HCT116 (cell line): ENCODE measurements around the gene DCTD. TPM values are rescaled to one million over a fixed set of nuclear protein-coding genes. Genes with fewer than 3 reads are reported as not detected.

Experiments used
- ATAC-seq: fragments of 200-7000 bp; cut with Tn5 transposase; 2 replicates; pipeline ENCODE4 v1.9.1; 2020; ENCODE audit warnings: mild to moderate bottlenecking, moderate library complexity
- BruUV-seq: library from RNA; stranded (reverse); fragments of 400-500 nt; replicated peaks from 2 replicates; lab custom pipeline; 2021; lab: Mats Ljungman, UMichigan
- CTCF ChIA-PET: fragments of 300-600 bp; sonication (Branson Sonifier 250); formaldehyde crosslinking; loops from one replicate; lab custom pipeline; 2021; ENCODE audit warnings: antibody characterized with exemption; lab: Charles Lee
- POLR2A ChIA-PET: fragments of 300-600, 350-600 bp; sonication (Branson Sonifier 250); formaldehyde crosslinking; loops from one replicate; lab custom pipeline; 2021; ENCODE audit warnings: antibody characterized with exemption; lab: Charles Lee
- RAD21 ChIA-PET, 2 experiments: fragments of 300-600 bp; sonication (Branson Sonifier 250); formaldehyde crosslinking; loops; one replicate each; lab custom pipeline; 2023; ENCODE audit warnings: low total read pairs in 2 of 2; ENCODE audit not compliant: uncharacterized antibody in 2 of 2, unreplicated experiment in 2 of 2, low non-redundant PET in 1 of 2; lab: Charles Lee
- DNase-seq: peaks from one replicate; pipeline ENCODE4 v3.0.0-alpha.2; 2010; ENCODE audit warnings: low read depth, low spot score
- H2AFZ ChIP-seq: fragments of 200-600 bp; shearing (Covaris generic), sonication (generic); 2 replicates; pipeline ENCODE4 v1.6.1; 2017; ENCODE audit warnings: low read depth, mixed run types, mixed read lengths, antibody characterized with exemption, low read length; ENCODE audit not compliant: poor library complexity, severe bottlenecking
- H3K27ac ChIP-seq: 2 replicates; pipeline ENCODE4 v1.5.1; 2012; ENCODE audit warnings: low read depth, low read length
- H3K27me3 ChIP-seq: fragments of 200-600 bp; sonication (generic); 2 replicates; pipeline ENCODE4 v1.6.1; 2016; ENCODE audit warnings: mixed run types, low read length, mixed read lengths; ENCODE audit not compliant: insufficient read depth
- H3K36me3 ChIP-seq, 2 experiments: fragments of 200-500 bp in 1 of 2; fragments of 200-600 bp in 1 of 2; sonication (Bioruptor generic) in 1 of 2; sonication (generic) in 1 of 2; 2 replicates each; pipeline versions ENCODE4 v1.5.1 to v1.6.1; 2014 to 2016; ENCODE audit warnings: low read length in 2 of 2, inconsistent platforms in 1 of 2, mixed read lengths in 1 of 2, mixed run types in 1 of 2; ENCODE audit not compliant: insufficient read depth in 2 of 2, control insufficient read depth in 1 of 2
- H3K4me1 ChIP-seq, 2 experiments: fragments of 200-600 bp in 1 of 2; sonication (generic) in 1 of 2; 2 replicates each; pipeline versions ENCODE4 v1.5.1 to v1.6.1; 2012 to 2017; ENCODE audit warnings: low read length in 2 of 2, inconsistent platforms in 1 of 2, mild to moderate bottlenecking in 1 of 2, mixed read lengths in 1 of 2, mixed run types in 1 of 2, moderate library complexity in 1 of 2; ENCODE audit not compliant: insufficient read depth in 2 of 2, control insufficient read depth in 1 of 2
- H3K4me2 ChIP-seq: fragments of 200-600 bp; sonication (generic); 2 replicates; pipeline ENCODE4 v1.6.1; 2017; ENCODE audit warnings: mixed run types, low read length, mixed read lengths
- H3K4me3 ChIP-seq, 2 experiments: fragments of 200-600 bp in 1 of 2; sonication (generic) in 1 of 2; replicated peaks in 1 of 2; 2 replicates each; pipeline ENCODE4 v1.5.1; 2011 to 2016; ENCODE audit warnings: low read length in 2 of 2, control low read depth in 1 of 2, low read depth in 1 of 2, mild to moderate bottlenecking in 1 of 2, mixed read lengths in 1 of 2, mixed run types in 1 of 2
- H3K79me2 ChIP-seq: fragments of 200-600 bp; sonication (generic); 2 replicates; pipeline ENCODE4 v1.6.1; 2017; ENCODE audit warnings: mild to moderate bottlenecking, mixed run types, low read length, moderate library complexity, mixed read lengths; ENCODE audit not compliant: insufficient read depth
- H3K9ac ChIP-seq: fragments of 200-600 bp; sonication (generic); 2 replicates; pipeline ENCODE4 v1.6.1; 2016; ENCODE audit warnings: low read length, mixed read lengths
- H3K9me2 ChIP-seq: fragments of 200-600 bp; sonication (generic), shearing (Covaris generic); 2 replicates; pipeline ENCODE4 v1.6.1; 2017; ENCODE audit warnings: mixed run types, mild to moderate bottlenecking, moderate library complexity; ENCODE audit not compliant: insufficient read depth
- H3K9me3 ChIP-seq, 2 experiments: fragments of 200-500 bp in 1 of 2; fragments of 200-600 bp in 1 of 2; sonication (Bioruptor generic) in 1 of 2; sonication (generic) in 1 of 2; 2 replicates each; pipeline ENCODE4 v1.6.1; 2014 to 2017; ENCODE audit warnings: low read length in 2 of 2, mixed read lengths in 2 of 2, inconsistent platforms in 1 of 2, low read depth in 1 of 2, mild to moderate bottlenecking in 1 of 2, mixed run types in 1 of 2, moderate library complexity in 1 of 2; ENCODE audit not compliant: control insufficient read depth in 1 of 2, insufficient read depth in 1 of 2
- H4K20me1 ChIP-seq: fragments of 200-600 bp; sonication (generic), shearing (Covaris generic); 2 replicates; pipeline ENCODE4 v1.6.1; 2017; ENCODE audit warnings: mixed run types, mild to moderate bottlenecking, moderate library complexity; ENCODE audit not compliant: insufficient read depth
- CBX3 ChIP-seq: IDR thresholded peaks from 2 replicates; pipeline ENCODE4 v1.6.1; 2012; ENCODE audit warnings: low read depth
- EGR1 ChIP-seq: IDR thresholded peaks from 2 replicates; pipeline ENCODE4 v1.6.1; 2012; ENCODE audit warnings: low read depth
- JUND ChIP-seq: IDR thresholded peaks from 2 replicates; pipeline ENCODE4 v1.6.1; 2012
- MAX ChIP-seq: IDR thresholded peaks from 2 replicates; pipeline ENCODE4 v1.6.1; 2012
- TCF7L2 ChIP-seq: IDR thresholded peaks from 2 replicates; pipeline ENCODE4 v1.7.0; 2011; ENCODE audit warnings: borderline replicate concordance, inconsistent platforms; ENCODE audit not compliant: insufficient read depth, insufficient read length; ENCODE audit errors: extremely low read depth
- YY1 ChIP-seq: IDR thresholded peaks from 2 replicates; pipeline ENCODE4 v1.6.1; 2011; ENCODE audit warnings: low read length, low read depth, moderate library complexity, mild to moderate bottlenecking; ENCODE audit not compliant: insufficient replicate concordance; ENCODE audit errors: extremely low read depth
- ZFX ChIP-seq: fragments of 450-650 bp; IDR thresholded peaks from 2 replicates; pipeline ENCODE4 v1.6.1; 2017
- intact Hi-C: fragments of 100-400 bp; cut with micrococcal nuclease; formaldehyde crosslinking; loops from 2 replicates; pipeline ENCODE4 v1.10.0; 2022
- total RNA-seq: library from RNA; stranded (reverse); gene quantifications from one replicate; pipeline ENCODE4 v1.2.1, GENCODE V29; 2021; ENCODE audit not compliant: unreplicated experiment
- TF ChIP-seq, protein P1 (sequence below): IDR thresholded peaks from 2 replicates; pipeline ENCODE4 v1.6.1; 2012; ENCODE audit warnings: low read depth
- TF ChIP-seq, protein P2 (sequence below), 3 experiments: fragments of 200-600 bp in 1 of 3; sonication (generic) in 1 of 3; IDR thresholded peaks in 2 of 3; conservative IDR thresholded peaks in 1 of 3; 2 replicates each; pipeline ENCODE4 v1.5.1; 2012 to 2017; ENCODE audit warnings: low read depth in 2 of 3, low read length in 2 of 3, antibody characterized with exemption in 1 of 3, borderline replicate concordance in 1 of 3, control low read depth in 1 of 3, mild to moderate bottlenecking in 1 of 3, mixed read lengths in 1 of 3, mixed run types in 1 of 3, moderate library complexity in 1 of 3; ENCODE audit not compliant: insufficient read depth in 1 of 3

The DCTD gene
- total RNA-seq, 1 experiment from 2014 or later: 96.3 TPM

- 0 out of 2 replicates have a peak, but pooled peaks cover 5% of the 10 kb centered on the region for H4K20me1 ChIP-seq
- H3K36me3 ChIP-seq: peaks cover 16 to 21% of the 10 kb centered on the region in 2 experiments; a peak in 3 of 4 replicates
Measured at GRCh38 chr4:182898479-182898799, 18.7 kb downstream of the DCTD start.

More at GRCh38 chr4:182898479-182898799, 18.7 kb downstream of the DCTD start:
- H2AFZ ChIP-seq: no peak overlapping the region
- H3K27me3 ChIP-seq: no peaks in the 10 kb centered on the region
- DNase-seq: no peak
- ATAC-seq: no peak
- no peak overlapping the region for H3K4me3 ChIP-seq
- ChIA-PET RAD21 (no interaction called here), CTCF (no interaction called here), POLR2A (no interaction called here)
- no peak overlapping the region for H3K9ac ChIP-seq
- no peak overlapping the region for H3K27ac ChIP-seq
- intact Hi-C loops: no loop called here
- no peaks in the 10 kb centered on the region for H3K9me3 ChIP-seq
- no peak overlapping the region for H3K4me2 ChIP-seq
- H3K4me1 ChIP-seq: no peaks in the 10 kb centered on the region
- TF ChIP-seq MAX (no peak), ZFX (no peak), JUND (no peak), CBX3 (no peak), TCF7L2 (no peak), EGR1 (no peak), YY1 (no peak)
- TF ChIP-seq, protein P1, sequence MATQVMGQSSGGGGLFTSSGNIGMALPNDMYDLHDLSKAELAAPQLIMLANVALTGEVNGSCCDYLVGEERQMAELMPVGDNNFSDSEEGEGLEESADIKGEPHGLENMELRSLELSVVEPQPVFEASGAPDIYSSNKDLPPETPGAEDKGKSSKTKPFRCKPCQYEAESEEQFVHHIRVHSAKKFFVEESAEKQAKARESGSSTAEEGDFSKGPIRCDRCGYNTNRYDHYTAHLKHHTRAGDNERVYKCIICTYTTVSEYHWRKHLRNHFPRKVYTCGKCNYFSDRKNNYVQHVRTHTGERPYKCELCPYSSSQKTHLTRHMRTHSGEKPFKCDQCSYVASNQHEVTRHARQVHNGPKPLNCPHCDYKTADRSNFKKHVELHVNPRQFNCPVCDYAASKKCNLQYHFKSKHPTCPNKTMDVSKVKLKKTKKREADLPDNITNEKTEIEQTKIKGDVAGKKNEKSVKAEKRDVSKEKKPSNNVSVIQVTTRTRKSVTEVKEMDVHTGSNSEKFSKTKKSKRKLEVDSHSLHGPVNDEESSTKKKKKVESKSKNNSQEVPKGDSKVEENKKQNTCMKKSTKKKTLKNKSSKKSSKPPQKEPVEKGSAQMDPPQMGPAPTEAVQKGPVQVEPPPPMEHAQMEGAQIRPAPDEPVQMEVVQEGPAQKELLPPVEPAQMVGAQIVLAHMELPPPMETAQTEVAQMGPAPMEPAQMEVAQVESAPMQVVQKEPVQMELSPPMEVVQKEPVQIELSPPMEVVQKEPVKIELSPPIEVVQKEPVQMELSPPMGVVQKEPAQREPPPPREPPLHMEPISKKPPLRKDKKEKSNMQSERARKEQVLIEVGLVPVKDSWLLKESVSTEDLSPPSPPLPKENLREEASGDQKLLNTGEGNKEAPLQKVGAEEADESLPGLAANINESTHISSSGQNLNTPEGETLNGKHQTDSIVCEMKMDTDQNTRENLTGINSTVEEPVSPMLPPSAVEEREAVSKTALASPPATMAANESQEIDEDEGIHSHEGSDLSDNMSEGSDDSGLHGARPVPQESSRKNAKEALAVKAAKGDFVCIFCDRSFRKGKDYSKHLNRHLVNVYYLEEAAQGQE: no peak
- TF ChIP-seq, protein P2, sequence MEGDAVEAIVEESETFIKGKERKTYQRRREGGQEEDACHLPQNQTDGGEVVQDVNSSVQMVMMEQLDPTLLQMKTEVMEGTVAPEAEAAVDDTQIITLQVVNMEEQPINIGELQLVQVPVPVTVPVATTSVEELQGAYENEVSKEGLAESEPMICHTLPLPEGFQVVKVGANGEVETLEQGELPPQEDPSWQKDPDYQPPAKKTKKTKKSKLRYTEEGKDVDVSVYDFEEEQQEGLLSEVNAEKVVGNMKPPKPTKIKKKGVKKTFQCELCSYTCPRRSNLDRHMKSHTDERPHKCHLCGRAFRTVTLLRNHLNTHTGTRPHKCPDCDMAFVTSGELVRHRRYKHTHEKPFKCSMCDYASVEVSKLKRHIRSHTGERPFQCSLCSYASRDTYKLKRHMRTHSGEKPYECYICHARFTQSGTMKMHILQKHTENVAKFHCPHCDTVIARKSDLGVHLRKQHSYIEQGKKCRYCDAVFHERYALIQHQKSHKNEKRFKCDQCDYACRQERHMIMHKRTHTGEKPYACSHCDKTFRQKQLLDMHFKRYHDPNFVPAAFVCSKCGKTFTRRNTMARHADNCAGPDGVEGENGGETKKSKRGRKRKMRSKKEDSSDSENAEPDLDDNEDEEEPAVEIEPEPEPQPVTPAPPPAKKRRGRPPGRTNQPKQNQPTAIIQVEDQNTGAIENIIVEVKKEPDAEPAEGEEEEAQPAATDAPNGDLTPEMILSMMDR (IDR thresholded peaks at IDR 0.05 in 2 of 3, conservative IDR thresholded peaks at IDR 0.05 in 1 of 3; ENCODE audit: borderline replicate concordance in 1 of 3, insufficient read depth in 1 of 3, low read depth in 2 of 3, low read length in 2 of 3): no peak
- no peaks in the 10 kb centered on the region for H3K9me2 ChIP-seq
- H3K79me2 ChIP-seq: peaks cover 36% of the 10 kb centered on the region
- no TSS peak for BruUV-seq
